GM21717 (cell line): ENCODE measurements around the gene ZNF57.
"Not testable (repeated sequence)": the region's sequence is repeated elsewhere in the genome, so short reads cannot be mapped to it uniquely, and the experiment has no call there.

Source experiments
- ATAC-seq: cut with Tn5 transposase; IDR thresholded peaks from one replicate; pipeline ENCODE4 v1.9.1; 2021; ENCODE audit warnings: mild to moderate bottlenecking, moderate library complexity; ENCODE audit not compliant: unreplicated experiment

ZNF57 gene

DNA sequence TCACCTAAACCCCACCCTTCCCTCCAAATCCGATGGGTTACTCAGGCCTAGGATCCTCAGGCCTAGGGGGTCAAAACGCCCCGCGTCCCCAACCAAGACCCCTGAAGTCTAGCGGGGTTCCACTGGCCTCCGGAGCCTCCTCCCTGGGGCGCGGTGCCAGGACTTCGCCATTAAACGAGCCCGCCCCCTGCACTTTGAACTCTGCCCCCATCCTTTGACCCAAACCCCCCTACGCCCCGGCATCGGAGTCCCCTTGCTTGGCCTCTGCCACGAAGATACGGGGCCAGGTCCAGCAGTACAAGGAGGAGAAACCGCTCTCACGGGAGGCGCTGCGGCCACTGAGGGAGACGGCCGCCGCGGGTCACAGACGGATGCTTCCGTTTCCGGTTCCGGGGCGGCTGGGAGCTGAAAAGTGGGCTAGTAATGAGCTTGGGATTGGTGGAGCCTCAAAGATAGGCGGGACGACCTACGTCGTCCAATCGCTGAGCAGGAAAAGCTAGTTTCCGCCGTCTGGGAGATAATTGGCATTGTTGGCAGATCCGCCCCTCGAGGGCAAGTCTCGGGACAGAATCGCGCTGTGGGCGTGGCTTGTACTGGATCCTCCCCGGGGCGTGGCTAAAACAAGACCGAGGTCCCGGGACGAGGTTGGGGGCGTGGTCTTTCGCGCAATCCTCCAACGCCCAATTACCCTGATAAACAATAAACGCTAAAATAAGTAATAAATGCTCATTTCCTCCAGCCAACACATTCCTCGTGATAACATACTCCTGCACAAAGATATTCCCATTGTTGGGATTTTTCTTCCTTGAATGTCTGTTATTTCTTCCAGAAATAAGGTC lies 49.8 kb downstream of the ZNF57 start:
- peak; percentile 85 for ATAC-seq

DNA sequence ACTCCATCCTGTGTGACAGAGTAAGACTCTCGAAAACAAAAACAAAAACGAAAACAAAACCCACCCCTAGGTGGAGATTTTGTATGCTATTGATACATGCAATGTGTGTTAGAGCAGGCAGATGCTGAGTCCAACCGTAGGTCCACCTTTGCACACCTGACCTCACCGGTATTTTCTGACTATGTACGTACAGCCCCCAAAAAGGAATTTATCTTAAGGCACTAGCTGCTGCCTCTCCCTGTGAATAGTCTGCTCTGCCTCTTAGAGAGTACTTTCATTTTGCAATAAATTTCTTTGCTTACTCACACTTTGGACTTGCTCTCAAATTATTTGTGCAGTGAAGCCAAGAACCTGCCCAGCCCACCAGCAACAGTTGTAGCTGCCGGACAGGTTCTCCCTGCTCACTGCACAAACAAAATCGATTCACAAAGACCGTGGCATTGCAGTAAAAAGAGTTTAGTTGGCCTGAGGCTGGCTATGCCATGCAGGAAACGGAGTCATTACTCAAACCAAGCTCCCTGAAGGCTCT lies 52.3 kb downstream of the ZNF57 start:
- ATAC-seq: no peak

DNA sequence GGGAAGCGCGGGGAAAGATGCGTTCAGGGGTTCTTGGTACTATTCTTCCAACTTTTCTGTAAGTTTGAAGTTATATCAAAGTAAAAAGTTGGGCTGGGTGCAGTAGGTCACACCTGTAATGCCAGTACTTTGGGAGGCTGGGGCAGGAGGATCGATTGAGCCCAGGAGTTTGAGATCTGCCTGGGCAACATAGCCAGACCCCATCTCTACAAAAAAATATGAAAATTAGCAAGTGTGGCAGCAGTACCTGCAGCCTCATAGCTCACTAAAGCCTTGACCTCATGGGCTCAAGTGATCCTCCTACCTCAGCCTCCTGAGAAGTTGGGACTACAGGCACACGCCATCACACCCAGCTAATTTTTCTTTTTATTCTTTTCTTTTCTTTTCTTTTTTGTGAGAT lies 56.4 kb downstream of the ZNF57 start:
- ATAC-seq: no peak

DNA sequence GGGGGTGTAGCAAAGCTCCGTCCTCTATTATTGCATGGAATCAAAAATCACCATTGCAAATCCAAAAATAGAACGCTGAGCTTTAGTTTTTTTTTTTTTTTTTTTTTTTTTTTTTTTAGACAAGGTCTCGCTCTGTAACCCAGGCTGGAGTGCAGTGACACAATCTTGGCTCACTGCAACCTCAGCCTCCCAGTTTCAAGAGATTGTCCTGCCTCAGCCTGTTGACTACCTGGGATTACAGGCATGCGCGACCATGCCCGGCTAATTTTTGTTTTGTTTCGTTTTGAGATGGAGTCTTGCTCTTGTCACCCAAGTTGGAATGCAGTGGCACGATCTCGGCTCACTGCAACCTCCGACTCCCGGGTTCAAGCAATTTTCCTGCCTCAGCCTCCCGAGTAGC lies 59.4 kb downstream of the ZNF57 start:
- no peak for ATAC-seq

DNA sequence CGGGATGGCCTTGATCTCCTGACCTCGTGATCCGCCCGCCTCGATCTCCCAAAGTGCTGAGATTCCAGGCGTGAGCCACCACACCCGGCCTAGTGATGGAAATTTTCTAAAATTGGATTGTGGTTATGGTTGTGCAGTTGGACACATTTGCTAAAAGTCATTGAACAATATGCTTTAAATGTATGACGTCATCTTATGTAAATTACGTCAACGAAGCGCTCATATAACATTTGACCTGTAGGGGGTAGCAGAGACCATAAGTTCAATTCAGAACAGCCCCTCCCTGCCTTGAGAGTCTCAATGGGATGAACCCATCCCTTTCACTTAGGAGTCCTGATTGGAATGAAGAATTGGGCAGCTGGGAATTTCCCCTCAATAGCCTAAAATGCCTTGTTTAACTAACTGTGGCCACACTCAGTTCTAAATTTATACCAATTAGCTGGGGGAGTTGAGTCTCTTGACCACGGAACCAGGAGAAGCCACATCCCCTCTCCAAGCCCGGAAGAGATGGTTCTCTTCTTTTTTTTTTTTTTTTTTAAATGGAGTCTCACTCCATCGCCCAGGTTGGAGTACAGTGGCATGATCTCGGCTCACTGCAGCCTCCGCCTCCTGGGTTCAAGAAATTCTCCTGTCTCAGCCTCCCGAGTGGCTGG lies 61.4 kb downstream of the ZNF57 start:
- no peak for ATAC-seq

DNA sequence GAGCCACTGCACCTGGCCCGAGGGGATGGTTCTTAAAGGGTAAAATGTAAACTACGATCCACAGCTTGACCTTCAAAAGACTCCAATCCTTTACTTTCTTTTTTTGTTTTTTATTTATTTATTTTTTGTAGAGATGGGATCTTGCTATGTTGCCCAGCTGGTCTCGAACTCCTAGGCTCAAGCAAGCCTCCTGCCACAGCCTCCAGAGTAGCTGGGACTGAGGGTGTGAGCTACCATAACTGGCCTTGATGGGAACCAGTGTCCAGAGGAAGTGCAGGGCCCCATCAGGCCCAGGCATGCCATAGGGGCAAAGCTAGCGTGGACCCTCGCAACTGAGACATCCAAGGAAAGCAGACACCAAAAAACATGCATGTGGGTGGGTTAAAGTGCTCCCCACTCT lies 62.4 kb downstream of the ZNF57 start:
- ATAC-seq: no peak

DNA sequence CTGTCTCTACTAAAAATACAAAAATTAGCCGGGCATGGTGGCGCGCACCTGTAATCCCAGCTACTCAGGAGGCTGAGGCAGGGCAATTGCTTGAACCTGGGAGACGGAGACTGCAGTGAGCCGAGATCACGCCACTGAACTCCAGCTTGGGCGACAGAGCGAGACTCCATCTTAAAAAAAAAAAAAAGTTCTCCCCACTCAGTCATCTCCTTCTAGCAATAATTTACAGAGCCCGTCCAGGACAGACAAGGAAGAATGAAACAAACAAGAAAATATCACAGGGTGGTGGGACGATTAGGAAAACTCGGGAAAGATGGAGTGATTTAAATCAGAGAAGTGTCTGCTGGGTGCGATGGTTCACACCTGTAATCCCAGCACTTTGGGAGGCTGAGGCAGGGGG lies 62.9 kb downstream of the ZNF57 start:
- ATAC-seq: not testable (repeated sequence)

DNA sequence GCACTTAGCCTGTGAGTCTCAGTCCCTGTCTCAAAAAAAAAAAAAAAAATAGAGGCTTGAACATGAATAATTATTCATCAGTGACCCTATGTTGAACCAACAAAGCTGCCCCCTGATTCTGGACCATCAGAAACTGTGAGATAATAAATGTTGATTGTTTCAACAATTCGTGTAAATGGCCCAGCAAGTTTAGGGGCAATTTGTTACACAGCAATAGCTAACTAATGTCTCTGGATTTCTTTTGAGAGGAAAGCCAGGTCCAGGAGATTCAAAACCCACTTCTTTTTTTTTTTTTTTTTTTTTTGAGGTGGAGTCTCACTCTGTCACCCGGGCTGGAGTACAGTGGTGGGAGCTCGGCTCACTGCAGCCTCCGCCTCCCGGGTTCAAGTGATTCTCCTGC lies 64.1 kb downstream of the ZNF57 start:
- ATAC-seq: no peak

DNA sequence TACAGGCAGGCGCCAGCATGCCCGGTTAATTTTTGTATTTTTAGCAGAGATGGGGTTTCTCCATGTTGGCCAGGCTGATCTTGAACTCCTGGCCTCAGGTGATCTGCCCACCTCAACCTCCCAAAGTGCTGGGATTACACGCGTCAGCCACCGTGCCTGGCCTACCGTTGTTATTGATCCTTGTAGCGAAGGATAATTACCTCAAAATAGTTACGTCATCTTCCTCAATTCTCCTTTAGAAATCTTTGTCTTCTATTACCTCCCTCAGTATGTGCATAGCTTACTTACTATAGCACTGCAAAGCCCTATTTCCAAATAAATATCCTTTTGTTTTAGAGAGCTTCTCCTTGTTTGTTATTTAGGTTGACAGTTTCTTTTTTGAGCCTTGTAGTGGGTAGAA lies 67.2 kb downstream of the ZNF57 start:
- no peak for ATAC-seq
